Muscle of leg (tissue), 11 donors: Measurements from ENCODE around the gene CD70. TPM values are rescaled to one million over a fixed set of nuclear protein-coding genes. Genes with fewer than 3 reads are reported as not detected.
"Not testable (repeated sequence)": the region's sequence is repeated elsewhere in the genome, so short reads cannot be mapped to it uniquely, and the experiment has no call there.

ENCODE experiments used
- DNase-seq: peaks from one replicate; pipeline ENCODE4 v3.0.0; 2013
- H3K27ac ChIP-seq: one replicate; pipeline ENCODE4 v1.5.1; 2013; ENCODE audit warnings: mild to moderate bottlenecking, low read length, control low read depth
- H3K27me3 ChIP-seq: one replicate; pipeline ENCODE4 v1.6.1; 2013; ENCODE audit warnings: low read length; ENCODE audit not compliant: control insufficient read depth, insufficient read depth
- H3K36me3 ChIP-seq: one replicate; pipeline ENCODE4 v1.6.1; 2013; ENCODE audit warnings: low read length; ENCODE audit not compliant: control insufficient read depth, insufficient read depth
- H3K4me1 ChIP-seq: one replicate; pipeline ENCODE4 v1.6.1; 2013; ENCODE audit warnings: low read length; ENCODE audit not compliant: control insufficient read depth, insufficient read depth
- H3K4me3 ChIP-seq: one replicate; pipeline ENCODE4 v1.5.1; 2013; ENCODE audit warnings: low read length, control low read depth
- H3K9me3 ChIP-seq: replicated peaks from 2 replicates; pipeline ENCODE4 v1.6.1; 2013; ENCODE audit warnings: low read depth, low read length; ENCODE audit not compliant: control insufficient read depth
- WGBS: methylation state at CpG from one replicate; pipeline ENCODE4 v1.1.5; 2013; ENCODE audit warnings: missing lambda C conversion rate; ENCODE audit not compliant: insufficient coverage; 5-methylcytosine and 5-hydroxymethylcytosine counted together
- polyA plus RNA-seq, 8 donors: library from polyadenylated mRNA; unstranded; fragments of 120-200 nt; gene quantifications; one replicate each; pipeline versions ENCODE4 v1.2.1 to v1.2.3, GENCODE V29; 2013; ENCODE audit warnings: inconsistent platforms in 1 of 8, low replicate concordance in 1 of 8; ENCODE audit not compliant: insufficient read length in 8 of 8, insufficient read depth in 1 of 8
- total RNA-seq: library from RNA; stranded (reverse); fragments of 120-200 nt; gene quantifications from one replicate; pipeline ENCODE4 v1.2.4, GENCODE V29; 2013

Gene CD70
- total and polyA plus RNA-seq, 9 donors: 0.19 to 2.9 (median 0.71) TPM; not detected in 1

GRCh38 chr19:6613711-6614110, 22.8 kb upstream of the CD70 start:
- no peaks in the 10 kb centered on the region for H3K9me3 ChIP-seq
- no peaks in the 10 kb centered on the region for H3K36me3 ChIP-seq
- peak; percentile 23 for DNase-seq
- peaks cover 2% of the 10 kb centered on the region for H3K27me3 ChIP-seq
- no peak overlapping the region for H3K4me3 ChIP-seq
- H3K27ac ChIP-seq: no peak overlapping the region
- H3K4me1 ChIP-seq: no peaks in the 10 kb centered on the region
- WGBS: 50% methylated on average over 1 of the region's 6 CpGs

- DNase-seq: peak; percentile 94
- Histone ChIP-seq H3K4me3 (no peak overlapping the region), H3K4me1 (no peaks in the 10 kb centered on the region), H3K27me3 (peaks cover 2% of the 10 kb centered on the region), H3K9me3 (no peaks in the 10 kb centered on the region), H3K36me3 (no peaks in the 10 kb centered on the region), H3K27ac (peak overlapping the region; percentile 88)
- WGBS: 20% methylated on average over 3 of the region's 7 CpGs
Observed at GRCh38 chr19:6610934-6611852, 20.2 kb upstream of the CD70 start.

GRCh38 chr19:6608940-6609339, 18.0 kb upstream of the CD70 start:
- H3K4me3 ChIP-seq: no peak overlapping the region
- H3K4me1 ChIP-seq: no peaks in the 10 kb centered on the region
- peaks cover 2% of the 10 kb centered on the region for H3K27me3 ChIP-seq
- peak; percentile 43 for DNase-seq
- H3K9me3 ChIP-seq: no peaks in the 10 kb centered on the region
- no peaks in the 10 kb centered on the region for H3K36me3 ChIP-seq
- no peak overlapping the region for H3K27ac ChIP-seq
- whole genome bisulfite sequencing: 73% methylated on average over 3 of the region's 5 CpGs

- not testable (repeated sequence) for DNase-seq, H3K27ac ChIP-seq, H3K4me3 ChIP-seq, H3K4me1 ChIP-seq, H3K27me3 ChIP-seq, H3K9me3 ChIP-seq, H3K36me3 ChIP-seq
- 100% methylated on average over 3 of the region's 9 CpGs for WGBS
Observed at GRCh38 chr19:6608146-6608545, 17.2 kb upstream of the CD70 start.

GRCh38 chr19:6606276-6607070, 15.5 kb upstream of the CD70 start:
- WGBS: 89% methylated on average over 6 of the region's 11 CpGs

GRCh38 chr19:6604906-6605305, 14.0 kb upstream of the CD70 start:
- H3K27me3 ChIP-seq: no peaks in the 10 kb centered on the region
- H3K4me1 ChIP-seq: no peaks in the 10 kb centered on the region
- H3K4me3 ChIP-seq: no peak overlapping the region
- no peaks in the 10 kb centered on the region for H3K36me3 ChIP-seq
- WGBS: 86% methylated on average over 6 of the region's 11 CpGs
- DNase-seq: no peak
- H3K9me3 ChIP-seq: no peaks in the 10 kb centered on the region
- H3K27ac ChIP-seq: no peak overlapping the region

More at GRCh38 chr19:6606276-6607070, 15.5 kb upstream of the CD70 start:
- H3K27ac ChIP-seq, H3K36me3 ChIP-seq, H3K27me3 ChIP-seq, H3K4me1 ChIP-seq, DNase-seq, H3K9me3 ChIP-seq, H3K4me3 ChIP-seq: not testable (repeated sequence)

GRCh38 chr19:6602729-6603114, 11.8 kb upstream of the CD70 start:
- no peak for DNase-seq
- 38% methylated on average over 3 of the region's 5 CpGs for WGBS
- H3K27me3 ChIP-seq: no peaks in the 10 kb centered on the region
- H3K36me3 ChIP-seq: no peaks in the 10 kb centered on the region
- no peaks in the 10 kb centered on the region for H3K9me3 ChIP-seq
- no peak overlapping the region for H3K4me3 ChIP-seq
- H3K4me1 ChIP-seq: no peaks in the 10 kb centered on the region
- no peak overlapping the region for H3K27ac ChIP-seq

- 63% methylated on average over 6 of the region's 15 CpGs for WGBS
- not testable (repeated sequence) for DNase-seq, H3K27ac ChIP-seq, H3K36me3 ChIP-seq, H3K9me3 ChIP-seq, H3K4me1 ChIP-seq, H3K4me3 ChIP-seq, H3K27me3 ChIP-seq
Observed at GRCh38 chr19:6601537-6602052, 10.6 kb upstream of the CD70 start.

GRCh38 chr19:6600951-6601536, 10.1 kb upstream of the CD70 start:
- 66% methylated on average over 2 of the region's 10 CpGs for WGBS
- H3K4me1 ChIP-seq, H3K4me3 ChIP-seq, H3K27ac ChIP-seq, H3K9me3 ChIP-seq, H3K36me3 ChIP-seq, H3K27me3 ChIP-seq, DNase-seq: not testable (repeated sequence)
